Activated T-helper 9 cell treated with anti-CD3 and anti-CD28 coated beads, Interleukin-2, amount 50 U/mL, for 16 hours (primary cell): ENCODE data around the gene CCDC82.
"Not testable (repeated sequence)": the region's sequence is repeated elsewhere in the genome, so short reads cannot be mapped to it uniquely, and the experiment has no call there.

Experiments used
- DNase-seq: peaks from one replicate; pipeline ENCODE4 v3.0.0-alpha.2; 2020; ENCODE audit warnings: low read depth

Gene CCDC82

DNA sequence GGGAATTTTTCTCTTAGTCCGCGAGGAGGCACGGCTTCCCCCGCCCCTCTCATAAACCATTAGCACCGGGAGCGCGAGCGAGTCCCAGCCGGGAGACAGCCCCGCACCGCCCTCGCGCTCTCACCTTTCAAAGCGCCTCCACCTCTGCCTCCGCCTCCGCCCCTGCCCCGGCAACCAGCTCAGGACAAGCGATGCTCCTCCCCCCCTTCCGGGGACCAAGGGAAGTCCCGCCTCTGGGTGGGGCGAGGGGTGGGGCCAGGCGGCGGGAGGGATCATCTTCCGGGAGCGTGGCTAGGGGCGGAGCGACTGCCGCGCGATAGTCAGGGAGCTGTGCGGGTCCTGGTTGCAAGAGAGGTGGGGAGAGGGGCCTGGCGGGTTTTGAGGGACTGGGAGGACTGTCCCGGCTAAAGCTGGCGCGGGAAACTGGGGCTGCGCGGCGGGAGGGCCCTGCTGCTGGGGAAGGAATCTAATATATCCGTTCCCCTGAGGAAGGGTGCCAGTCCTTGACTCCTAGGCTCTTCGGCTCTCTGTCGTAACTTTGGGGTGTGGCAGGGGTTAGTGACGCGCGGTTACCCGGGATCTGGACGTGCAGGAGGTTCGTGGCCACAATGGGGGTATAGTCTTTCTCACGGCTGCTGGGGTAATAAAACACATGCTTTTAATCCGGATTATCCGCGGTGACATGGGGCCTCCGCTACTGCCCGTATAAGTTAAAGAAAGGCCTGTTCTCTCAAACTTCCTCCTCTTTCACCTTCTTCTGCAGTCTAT, at the start of gene CCDC82, which contains the start of gene JRKL:
TSS of gene CCDC82 (minus strand) at position 193 of the 768 bp plus-strand sequence. CDS start 5,165 bp downstream, outside the sequence.
TSS of gene JRKL (plus strand) at position 294 of the 768 bp plus-strand sequence. CDS start 637 bp downstream, outside the sequence.
- peak; percentile 98 for DNase-seq

DNA sequence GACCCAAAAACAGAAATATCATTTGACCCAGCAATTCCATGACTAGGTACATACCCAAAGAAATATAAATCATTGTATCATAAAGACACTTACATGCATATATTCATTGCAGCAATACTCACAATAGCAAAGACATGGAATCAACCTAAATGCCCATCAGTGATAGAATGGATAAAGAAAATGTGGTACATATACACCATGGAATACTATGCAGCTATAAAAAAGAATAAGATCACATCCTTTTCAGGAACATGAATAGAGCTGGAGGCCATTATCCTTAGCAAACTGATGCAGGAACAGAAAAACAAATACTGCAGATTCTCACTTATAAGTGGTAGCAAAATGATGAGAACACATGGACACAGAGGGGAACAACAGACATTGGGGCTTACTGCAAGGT, 42.9 kb upstream of the CCDC82 start:
- DNase-seq: not testable (repeated sequence)

DNA sequence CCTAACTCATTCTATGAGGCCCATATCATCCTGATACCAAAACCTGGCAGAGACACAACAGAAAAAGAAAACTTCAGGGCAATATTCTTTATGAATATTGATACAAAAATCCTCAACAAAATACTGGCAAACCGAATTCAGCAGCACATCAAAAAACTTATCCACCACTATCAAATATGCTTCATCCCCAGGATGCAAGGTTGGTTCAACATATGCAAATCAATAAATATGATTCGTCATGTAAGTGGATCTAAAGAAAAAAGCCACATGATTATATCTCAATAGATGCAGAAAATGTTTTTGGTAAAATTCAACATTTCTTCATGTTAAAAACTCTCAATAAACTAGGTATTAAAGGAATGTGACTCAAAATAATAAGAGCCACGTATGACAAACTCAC, 41.0 kb upstream of the CCDC82 start:
- DNase-seq: no peak

DNA sequence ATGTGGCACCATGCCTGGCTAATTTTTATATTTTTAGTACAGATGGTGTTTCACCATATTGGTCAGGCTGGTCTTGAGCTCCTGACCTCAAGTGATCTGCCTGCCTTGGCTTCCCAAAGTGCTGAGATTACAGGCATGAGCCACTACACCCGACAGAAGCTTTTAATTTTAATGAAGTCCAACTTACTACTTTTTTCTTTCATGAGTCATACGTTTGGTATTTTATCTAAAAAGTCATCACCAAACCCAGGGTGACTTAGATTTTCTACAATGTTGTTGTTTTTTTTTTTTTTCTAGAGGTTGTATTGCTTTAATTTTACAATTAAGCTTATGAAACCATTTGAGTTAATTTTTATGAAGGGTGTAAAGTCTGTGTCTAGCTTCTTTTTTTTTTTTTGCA, 35.0 kb upstream of the CCDC82 start:
- no peak for DNase-seq

DNA sequence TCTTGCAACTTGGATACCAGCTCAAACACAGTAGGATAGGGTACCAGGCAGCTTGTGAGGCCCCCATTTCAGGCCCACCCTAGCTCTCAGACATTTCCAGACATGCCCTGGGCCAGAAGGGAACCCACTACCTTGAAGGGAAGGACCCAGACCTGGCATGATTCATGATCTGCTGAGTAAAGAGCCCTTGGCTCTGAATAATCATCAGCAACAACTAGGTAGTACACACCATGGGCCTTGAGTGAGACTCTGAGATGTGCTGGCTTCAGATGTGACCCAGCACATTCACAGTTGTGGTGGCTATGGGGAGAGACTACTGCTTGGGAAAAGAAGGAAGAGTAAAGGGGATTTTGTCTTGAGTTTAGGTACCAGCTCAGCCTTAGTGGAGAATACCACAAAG, 23.7 kb upstream of the CCDC82 start:
- DNase-seq: no peak

DNA sequence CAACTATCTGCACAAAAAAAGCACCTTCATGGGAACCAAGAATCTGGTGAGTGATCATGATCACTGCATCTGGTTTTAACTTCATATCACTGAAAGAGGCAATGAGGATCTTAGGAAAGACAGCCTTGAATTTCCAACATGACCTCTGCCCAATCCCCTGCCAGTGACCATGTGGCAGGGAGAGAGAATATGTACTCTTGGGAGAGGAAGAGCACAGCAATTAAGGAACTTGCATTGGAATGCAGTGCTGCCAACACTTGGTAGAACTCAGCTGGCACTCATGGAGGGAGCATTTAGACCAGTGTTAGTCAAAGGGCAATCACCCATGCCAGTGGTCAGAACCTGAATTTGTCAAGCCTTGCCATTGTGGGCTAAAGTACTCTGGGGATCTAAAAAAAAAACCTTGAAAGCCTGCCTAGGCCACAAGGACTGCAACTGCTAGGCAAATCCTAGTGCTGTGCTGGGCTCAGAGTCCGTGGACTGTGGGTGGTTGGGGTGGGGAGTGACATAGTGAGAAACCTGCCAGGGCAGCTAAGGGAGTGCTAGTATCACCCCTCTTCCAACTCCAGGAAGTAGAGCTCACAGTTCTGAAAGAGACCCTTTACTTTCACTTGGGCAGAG, 23.2 kb upstream of the CCDC82 start:
- DNase-seq: no peak

DNA sequence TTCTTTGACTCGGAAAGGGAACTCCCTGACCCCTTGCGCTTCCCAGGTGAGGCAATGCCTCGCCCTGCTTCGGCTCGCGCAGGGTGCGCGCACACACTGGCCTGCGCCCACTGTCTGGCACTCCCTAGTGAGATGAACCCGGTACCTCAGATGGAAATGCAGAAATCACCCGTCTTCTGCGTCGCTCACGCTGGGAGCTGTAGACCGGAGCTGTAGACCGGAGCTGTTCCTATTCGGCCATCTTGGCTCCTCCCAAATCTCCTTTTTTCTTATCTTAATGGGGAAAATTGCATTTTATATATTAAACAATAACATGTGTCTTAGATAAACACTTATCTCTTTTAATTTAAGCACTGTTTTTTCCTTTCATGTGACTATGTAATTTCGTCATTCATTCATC, 21.7 kb upstream of the CCDC82 start:
- not testable (repeated sequence) for DNase-seq

DNA sequence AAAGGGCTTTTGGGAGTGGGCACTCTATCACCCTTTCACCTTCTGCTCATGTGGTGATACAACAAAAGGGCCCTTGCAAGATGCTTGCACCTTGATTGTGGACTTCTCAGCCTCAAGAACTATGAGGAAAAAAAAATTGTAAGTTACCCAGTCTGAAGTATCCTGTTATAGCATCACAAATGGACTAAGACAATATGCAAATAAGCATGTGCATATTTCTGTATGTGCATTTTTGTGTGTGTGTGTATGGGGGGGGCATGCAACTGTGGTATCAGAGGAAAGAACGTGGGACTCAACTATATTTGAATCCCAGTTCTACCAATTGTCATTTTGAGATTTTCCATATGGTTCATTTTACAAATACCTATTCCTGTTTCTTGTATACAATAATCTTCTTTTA, 11.0 kb upstream of the CCDC82 start:
- DNase-seq: no peak

DNA sequence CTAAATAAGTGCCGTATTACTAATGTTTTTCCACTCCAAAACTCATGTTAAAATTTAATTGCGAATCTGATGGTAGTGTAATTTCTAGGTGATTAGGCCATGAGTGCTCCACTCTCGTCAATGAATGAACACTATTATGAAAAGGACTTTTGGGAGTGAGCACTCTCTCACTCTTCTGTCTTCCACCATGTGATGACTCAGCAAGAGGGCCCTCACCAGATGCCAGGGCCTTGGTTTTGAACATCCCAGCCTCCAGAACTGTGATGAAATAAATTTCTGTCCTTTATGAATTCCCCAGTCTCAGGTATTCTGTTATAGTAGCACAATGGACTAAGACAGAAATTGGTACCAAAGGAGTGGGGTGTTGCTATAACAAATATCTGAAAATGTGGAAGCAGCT, 8.2 kb upstream of the CCDC82 start:
- DNase-seq: no peak

DNA sequence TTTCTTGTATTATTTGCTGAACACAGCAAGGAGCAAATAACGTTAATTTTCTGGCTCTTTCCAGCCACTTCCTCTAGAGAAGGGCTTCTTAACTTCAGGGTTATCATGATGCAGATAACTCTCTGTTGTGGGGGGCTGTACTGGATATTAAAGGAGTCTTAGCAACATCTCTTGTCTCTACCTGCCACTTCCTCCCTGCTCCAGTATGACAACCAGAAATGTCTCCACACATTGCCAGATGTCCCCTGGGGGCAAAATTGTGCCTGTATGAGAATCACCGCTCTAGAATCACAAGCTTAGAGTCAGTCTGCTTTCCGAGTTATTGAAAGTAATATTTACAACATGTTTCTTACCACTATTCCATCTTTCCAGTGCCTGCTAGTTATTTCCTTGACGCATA, 6.9 kb upstream of the CCDC82 start:
- DNase-seq: no peak

DNA sequence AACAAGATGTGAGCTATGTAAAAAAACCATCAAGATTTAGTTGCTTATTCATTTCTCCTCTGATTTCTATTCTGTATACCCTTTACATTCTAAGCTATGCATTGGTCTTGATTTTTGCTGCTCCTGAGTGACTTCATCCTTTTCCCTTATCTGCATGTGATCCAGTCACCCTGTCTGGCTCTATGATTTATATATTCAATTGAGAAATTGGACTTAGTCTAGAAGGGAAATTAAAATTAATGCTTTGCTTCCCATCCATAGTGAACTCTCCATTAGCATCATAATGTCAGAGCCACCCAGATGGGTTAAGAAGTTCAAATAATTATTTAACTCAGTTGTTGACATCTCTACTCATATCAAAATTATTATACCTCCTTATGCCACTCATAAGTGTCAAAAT, 5.1 kb upstream of the CCDC82 start:
- no peak for DNase-seq

DNA sequence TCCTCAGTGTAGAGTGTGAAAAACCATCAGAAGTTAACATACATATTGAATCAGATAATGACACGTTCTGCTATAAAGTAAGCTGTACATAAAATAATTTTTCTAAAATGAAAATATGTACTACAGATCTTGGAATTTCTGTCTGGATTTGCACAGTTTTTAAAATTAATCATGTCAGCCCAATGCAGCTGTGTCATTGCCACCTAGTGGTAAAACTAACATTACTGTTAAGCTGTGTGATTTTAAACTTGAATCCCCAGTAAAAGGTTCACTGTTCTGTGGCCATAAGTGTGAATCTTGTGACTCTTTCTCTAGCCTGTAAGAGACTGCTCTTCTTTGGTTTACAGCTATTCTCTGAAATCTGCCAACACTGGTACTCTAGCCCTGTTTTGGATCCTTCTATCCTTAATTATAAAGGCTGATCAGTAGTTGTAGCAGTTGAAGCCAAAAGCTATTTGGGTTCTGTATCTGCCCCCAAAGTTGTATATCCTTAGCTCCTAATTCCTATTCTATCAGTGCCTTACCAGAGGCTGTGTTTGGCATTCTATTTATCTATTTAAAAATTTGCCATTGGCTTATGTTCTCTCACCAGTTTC, 4.1 kb upstream of the CCDC82 start:
- no peak for DNase-seq

DNA sequence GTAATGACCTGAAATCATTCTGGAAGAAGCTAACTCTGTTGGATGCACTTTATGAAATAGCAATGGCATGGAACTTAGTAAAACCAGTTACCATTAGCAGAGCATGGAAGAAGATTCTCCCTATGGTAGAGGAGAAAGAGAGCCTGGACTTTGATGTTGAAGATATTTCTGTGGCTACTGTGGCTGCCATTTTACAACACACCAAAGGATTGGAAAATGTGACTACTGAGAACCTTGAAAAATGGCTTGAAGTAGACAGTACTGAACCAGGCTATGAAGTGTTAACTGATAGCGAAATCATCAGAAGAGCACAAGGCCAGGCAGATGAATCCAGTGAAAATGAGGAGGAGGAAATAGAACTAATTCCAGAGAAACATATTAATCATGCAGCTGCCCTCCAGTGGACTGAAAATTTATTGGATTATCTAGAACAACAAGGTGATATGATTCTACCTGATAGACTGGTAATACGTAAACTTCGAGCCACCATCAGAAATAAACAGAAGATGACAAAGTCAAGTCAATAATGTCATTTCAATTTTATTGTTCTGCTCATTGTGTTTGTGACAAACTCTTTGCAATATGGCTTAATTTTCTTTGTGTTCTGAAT, 2.1 kb upstream of the CCDC82 start:
- DNase-seq: no peak

DNA sequence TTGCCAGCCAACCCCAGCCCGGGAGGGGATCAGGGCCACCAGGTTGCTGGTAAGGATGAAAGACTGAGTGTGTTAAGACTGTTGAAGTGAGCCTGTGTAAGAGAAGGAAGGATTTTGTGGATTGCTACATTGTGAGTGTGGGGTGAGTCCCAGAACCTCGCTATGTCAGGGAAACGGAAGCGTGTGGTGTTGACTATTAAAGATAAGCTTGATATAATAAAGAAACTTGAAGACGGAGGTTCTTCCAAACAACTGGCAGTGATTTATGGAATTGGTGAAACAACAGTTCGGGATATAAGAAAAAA, 728 bp upstream of the CCDC82 start:
- DNase-seq: no peak

DNA sequence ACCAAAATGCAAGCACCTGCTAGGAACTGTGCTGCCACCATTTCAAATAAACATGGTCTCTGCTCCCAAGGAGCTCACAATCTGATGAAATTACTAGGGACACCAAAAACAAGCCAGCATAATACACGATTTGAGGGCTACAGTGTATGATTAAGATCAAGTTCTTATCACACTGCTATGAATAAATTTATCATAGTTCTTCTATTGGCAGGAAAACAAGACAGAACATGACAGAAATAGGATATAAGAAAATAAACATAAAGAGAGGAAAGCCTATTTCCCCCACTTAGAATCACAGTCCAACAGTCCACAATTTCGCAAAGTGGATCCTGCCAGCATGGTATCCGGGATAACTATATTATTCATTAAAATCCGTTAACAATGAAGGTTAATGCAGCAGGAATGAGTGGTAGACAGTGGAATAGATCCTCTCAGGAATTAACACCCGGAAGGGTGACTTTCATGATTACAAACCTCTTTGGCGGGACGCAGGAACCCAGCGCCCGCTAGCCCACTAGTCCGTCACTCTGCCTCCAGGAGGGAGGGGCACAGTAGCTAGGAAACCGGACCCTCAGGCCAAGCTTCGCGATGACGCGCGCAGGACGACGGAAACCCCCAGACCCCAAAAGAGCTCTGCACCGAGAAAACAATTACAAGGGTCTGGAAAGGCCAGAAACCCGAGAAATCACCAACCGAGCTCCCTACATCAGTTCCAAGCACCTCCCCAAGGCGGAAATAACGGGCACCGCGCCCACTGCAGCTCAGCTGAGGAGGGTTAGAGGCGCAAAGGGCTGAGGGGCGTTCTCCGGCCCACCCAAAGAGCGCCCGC, 607 bp downstream of the CCDC82 start:
- DNase-seq: no peak

DNA sequence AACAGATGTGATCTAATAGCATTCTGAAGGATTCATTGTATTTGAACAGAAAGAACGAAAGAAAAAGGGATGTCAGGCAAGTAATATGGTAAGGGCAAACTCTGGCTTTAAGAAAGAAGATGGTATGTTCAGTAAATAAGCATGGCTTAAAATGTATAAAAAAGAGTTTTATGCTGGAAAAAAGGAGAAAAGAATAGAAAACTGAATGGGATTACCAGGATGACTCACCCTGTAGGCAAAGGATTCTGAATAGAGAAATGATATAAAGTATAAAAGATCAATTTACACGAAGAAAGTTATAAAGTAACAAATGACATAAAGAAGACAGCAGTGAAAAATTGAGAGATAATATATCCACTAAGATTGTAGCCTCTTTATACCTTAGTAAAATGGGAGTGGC, 4.5 kb downstream of the CCDC82 start:
- no peak for DNase-seq

DNA sequence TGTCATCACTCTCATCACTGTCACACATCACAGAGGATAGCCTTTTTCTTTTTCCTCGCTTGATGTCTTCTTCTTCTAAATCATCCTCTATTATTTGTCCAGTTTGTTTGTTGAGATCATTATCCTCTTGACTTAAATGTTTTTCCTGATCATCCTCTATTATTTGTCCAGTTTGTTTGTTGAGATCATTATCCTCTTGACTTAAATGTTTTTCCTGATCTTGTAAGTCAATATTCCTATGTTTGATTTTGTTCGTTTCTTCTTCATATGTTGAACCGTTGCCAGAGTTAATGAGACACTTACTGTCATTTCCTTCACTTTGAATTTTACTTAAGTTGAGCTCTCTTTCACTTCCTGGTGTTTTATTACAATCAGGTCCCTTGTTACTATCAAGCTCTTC, 5.6 kb downstream of the CCDC82 start:
- DNase-seq: no peak

DNA sequence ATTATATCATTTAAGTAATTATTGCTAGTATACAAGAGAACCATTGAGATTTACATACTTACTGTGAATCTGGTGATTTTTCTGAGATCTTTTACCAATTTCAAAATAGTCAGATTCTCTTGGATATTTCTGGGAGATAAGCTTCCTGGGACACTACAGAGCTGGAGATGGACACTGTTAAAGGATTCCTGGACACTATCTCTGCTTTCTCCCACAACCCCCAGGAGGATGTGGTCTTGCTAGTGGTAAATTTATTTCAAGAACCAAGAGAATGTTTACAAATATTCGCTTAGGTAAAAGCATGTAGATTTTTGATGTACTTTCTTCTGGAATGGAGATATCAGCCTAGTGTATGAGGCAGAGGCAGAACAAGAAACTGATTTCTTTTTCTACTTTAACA, 12.9 kb downstream of the CCDC82 start:
- no peak for DNase-seq

DNA sequence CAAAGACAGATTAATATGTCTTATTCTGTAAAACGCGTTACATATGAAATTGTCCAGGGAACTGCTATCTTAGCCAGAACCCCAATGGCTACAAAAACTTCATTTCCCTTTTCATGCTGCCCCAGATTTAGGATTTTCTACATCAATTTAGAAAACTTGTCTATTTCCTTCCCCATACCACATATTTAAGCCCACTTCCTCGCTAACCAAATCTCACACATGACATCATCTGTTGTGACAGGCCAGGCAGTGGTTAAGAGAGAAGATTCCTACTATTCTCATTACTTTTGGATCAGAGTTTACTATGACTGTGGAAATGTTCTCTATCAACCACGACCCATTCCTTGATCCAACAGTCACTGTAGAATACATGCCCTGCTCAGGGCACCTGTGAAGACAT, 15.9 kb downstream of the CCDC82 start:
- DNase-seq: no peak

DNA sequence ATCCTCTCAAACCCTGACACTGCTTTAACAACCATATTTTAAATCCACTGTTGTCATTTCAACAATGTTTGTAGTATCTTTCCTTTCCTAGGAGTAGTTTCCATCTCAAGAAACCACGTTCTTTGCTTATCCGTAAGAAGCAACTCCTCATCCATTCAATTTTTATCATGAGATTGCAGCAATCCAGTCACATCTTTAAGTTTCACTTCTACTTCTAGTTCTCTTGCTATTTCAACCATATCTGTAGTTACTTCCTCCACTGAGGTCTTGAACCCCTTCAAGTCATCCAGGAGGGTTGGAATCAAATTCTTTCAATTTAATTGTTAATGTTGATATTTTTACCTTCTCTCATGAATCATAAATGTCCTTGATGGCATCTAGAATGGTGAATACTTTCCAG, 22.4 kb downstream of the CCDC82 start:
- no peak for DNase-seq

DNA sequence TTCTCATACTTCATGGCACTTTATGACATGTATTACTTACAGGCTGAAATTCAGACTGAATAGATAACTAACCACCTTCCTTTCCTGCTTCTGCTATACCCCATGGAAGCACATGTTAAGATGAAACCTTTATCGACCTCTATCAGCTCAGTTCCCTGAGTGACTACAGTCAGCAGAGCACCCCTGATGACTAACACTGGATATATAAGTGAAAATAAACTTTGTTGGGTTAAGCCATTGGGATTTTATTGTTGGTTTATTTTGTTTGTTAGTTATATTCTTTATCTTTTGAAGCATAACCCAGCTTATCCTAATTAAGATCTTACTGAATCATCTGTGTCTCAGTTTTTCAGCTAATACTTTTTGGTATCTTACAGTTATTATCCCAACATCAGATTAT, 23.7 kb downstream of the CCDC82 start:
- no peak for DNase-seq

DNA sequence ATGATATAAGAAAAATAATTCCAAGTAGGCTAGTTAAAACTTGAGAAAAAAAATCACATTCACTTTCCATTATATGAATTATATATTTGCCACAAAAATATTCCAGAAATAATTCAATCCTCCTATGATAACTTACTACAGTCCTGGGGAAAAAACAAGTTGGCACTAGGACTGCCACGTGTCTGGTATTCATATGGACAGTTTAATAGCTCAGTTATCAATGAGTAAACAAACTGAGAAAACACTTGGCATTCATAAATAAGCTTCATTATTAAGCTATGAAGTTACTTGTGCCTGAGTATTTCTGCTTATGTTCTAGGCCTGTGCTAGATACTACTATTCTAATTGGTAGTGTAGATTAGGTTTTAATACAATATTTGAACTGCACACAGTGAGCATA, 24.2 kb downstream of the CCDC82 start:
- no peak for DNase-seq
